Measurements from ENCODE around the gene POU6F1.

The POU6F1 gene

GRCh38 chr12:51162217-51162616 lies 55.6 kb downstream of the POU6F1 start:
- no peak for DNase-seq (ENCODE audit: low read depth)

DNA sequence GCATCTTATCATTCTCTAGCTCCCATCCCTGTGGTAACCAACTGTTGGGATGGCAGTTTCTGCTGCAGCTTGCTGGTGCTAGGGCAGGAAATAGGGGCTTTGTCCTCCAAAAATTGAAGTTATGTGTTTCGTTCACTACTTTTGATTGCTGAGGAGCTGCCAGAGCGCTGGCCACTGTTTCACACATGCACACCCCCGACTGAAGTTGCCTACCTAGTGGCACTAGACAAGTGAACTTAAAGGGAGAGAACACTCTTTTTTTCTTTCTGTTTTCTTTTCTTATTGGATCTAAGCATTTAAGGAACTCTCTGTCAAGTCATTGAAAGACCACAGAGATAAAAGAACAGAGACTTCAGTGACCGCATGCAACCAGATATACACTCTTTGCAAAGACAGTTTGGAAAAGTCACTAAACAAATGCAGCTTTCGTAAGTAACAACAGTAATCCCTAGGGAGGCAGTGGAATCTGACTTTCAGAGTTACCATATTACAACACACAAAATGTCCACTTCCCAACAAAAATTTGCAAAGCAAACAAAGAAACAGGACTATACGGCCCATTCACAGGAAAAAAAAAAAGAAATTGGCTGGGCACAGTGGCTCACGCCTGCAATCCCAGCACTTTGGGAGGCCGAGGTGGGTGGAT lies 56.9 kb downstream of the POU6F1 start:
- DNase-seq (ENCODE audit: low read depth): no peak

- DNase-seq (ENCODE audit: low read depth): no peak
Observed at GRCh38 chr12:51156245-51156765, 61.6 kb downstream of the POU6F1 start.

DNA sequence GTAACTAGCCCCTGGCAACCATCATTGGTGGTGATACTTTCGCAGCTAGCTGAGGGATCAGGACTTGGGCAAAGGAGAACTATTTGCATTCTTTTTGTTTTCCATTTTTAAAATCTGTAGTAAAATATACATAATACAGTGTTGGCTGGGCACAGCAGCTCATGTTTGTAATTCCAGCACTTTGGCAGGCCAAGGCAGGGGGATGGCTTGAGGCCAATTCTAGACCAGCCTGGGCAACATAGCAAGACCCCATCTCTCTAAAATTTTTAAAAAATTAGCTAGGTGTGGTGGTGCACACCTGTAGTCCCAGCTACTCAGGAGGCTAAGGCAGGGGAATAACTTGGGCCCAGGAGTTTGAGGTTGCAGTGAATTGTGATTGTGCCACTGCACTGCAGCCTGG lies 64.9 kb downstream of the POU6F1 start:
- no peak for DNase-seq (ENCODE audit: low read depth)

GRCh38 chr12:51150777-51151176 lies 67.1 kb downstream of the POU6F1 start:
- no peak for DNase-seq (ENCODE audit: low read depth)

DNA sequence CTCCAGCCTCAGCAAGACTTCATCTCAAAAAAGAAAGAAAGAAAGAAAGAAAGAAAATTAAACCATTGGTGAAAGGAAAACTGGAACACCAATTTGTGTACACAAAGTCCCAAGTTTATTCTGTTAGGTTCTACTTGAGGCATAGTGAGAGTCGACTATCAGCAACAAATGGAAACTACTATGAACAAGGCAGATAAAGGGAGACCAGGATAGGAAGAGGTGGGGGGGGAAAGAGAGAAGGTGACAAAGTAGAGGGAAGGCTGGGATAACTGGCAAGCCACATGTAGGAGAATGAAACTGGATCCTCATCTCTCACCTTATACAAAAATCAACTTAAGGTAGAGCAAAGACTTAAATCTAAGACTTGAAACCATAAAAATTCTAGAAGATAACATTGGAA lies 70.6 kb downstream of the POU6F1 start:
- DNase-seq (ENCODE audit: low read depth): no peak

DNA sequence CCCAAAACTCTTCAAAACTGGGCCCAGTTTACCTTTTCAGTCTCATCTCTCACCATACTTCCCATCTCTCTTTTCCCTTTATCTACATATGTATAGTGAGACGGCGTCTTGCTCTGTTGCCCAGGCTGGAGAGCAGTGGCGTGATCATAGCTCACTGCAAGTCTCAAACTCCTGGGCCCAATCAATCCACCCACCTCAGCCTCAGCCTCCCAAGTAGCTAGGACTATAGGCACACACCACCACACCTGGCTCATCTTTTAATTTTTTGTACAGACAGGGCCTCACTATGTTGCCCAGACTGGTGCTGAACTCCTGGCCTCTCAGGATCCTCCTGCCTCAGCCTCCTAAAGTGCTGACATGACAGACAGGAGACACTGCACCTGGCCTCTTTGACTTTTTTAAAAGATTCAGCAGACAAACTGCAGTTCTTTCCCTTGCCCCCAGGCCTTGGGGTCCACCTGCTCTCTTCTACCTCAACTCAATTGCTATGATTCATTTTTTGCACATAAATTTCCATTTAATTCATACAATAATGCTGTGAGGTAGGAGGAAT lies 78.5 kb downstream of the POU6F1 start:
- no peak for DNase-seq (ENCODE audit: low read depth)
